Esophagus squamous epithelium (tissue), 4 donors: Measurements from ENCODE around the gene ZNF319.

ENCODE experiments used
- POLR2A ChIP-seq, 4 donors: fragments of 450-650 bp; IDR thresholded peaks; one replicate each; pipeline ENCODE4 v1.6.1; 2017; ENCODE audit warnings: antibody characterized with exemption in 4 of 4, mild to moderate bottlenecking in 4 of 4, moderate library complexity in 3 of 4
- TF ChIP-seq, protein P1 (sequence below), 6 experiments: fragments of 450-650 bp in 4 of 6; fragments of 200-600 bp in 2 of 6; sonication (generic) in 2 of 6; IDR thresholded peaks; one replicate each; pipeline ENCODE4 v1.5.1; 2016 to 2019; ENCODE audit warnings: antibody characterized with exemption in 6 of 6, mild to moderate bottlenecking in 4 of 6, moderate library complexity in 4 of 6

DNA sequence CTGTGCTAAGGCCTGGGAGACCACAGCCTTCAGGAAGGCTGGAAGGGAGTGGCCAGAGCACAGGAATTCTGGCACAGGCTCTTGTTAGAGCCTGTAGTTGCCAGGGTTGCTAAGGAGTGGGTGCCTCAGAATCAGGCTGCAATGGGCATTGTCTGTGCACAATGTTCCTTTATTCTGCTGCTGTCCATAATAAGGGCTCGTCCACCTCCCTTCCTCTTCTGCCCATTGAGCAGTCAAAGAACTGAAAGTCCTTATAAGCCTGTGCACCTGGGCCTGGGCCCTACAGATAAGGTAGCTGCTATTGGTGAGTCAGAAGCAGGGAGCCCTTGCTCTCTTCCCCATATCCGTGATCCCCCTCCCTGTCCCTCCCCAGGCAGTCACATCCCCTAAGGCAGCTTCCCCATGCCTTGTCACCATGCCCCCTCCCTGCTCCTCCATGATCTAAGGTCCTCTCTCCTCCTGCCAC, 24.1 kb downstream of the ZNF319 start:
- TF ChIP-seq, protein P1, sequence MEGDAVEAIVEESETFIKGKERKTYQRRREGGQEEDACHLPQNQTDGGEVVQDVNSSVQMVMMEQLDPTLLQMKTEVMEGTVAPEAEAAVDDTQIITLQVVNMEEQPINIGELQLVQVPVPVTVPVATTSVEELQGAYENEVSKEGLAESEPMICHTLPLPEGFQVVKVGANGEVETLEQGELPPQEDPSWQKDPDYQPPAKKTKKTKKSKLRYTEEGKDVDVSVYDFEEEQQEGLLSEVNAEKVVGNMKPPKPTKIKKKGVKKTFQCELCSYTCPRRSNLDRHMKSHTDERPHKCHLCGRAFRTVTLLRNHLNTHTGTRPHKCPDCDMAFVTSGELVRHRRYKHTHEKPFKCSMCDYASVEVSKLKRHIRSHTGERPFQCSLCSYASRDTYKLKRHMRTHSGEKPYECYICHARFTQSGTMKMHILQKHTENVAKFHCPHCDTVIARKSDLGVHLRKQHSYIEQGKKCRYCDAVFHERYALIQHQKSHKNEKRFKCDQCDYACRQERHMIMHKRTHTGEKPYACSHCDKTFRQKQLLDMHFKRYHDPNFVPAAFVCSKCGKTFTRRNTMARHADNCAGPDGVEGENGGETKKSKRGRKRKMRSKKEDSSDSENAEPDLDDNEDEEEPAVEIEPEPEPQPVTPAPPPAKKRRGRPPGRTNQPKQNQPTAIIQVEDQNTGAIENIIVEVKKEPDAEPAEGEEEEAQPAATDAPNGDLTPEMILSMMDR (IDR thresholded peaks at IDR 0.05) = no peak
- TF ChIP-seq POLR2A (IDR thresholded peaks at IDR 0.05) = no peak
